Loucy (cell line): ENCODE data around the gene RHOU.
"Not testable (repeated sequence)": the region's sequence is repeated elsewhere in the genome, so short reads cannot be mapped to it uniquely, and the experiment has no call there.

Source experiments
- H2AFZ ChIP-seq: fragments of 200-600 bp; sonication (generic); 2 replicates; pipeline ENCODE4 v1.6.0; 2016; ENCODE audit warnings: antibody characterized with exemption, mild to moderate bottlenecking, low read length, moderate library complexity
- H3F3A ChIP-seq: fragments of 200-600 bp; 2 replicates; pipeline ENCODE4 v1.6.0; 2016; ENCODE audit warnings: antibody characterized with exemption, low read depth, mild to moderate bottlenecking
- H3K27me3 ChIP-seq: fragments of 200-600 bp; sonication (generic); 2 replicates; pipeline ENCODE4 v1.6.1; 2014; ENCODE audit warnings: low read length, mild to moderate bottlenecking; ENCODE audit not compliant: insufficient read depth, poor library complexity, severe bottlenecking
- H3K36me3 ChIP-seq: fragments of 200-600 bp; sonication (generic); 2 replicates; pipeline ENCODE4 v1.6.1; 2016; ENCODE audit warnings: low read length; ENCODE audit not compliant: insufficient read depth
- H3K4me1 ChIP-seq: fragments of 200-600 bp; sonication (generic); 2 replicates; pipeline ENCODE4 v1.5.1; 2014; ENCODE audit warnings: low read length, mild to moderate bottlenecking; ENCODE audit not compliant: insufficient read depth, poor library complexity, severe bottlenecking
- H3K4me2 ChIP-seq: fragments of 200-600 bp; sonication (generic); 2 replicates; pipeline ENCODE4 v1.6.0; 2014; ENCODE audit warnings: antibody characterized with exemption, low read length, low read depth, mild to moderate bottlenecking; ENCODE audit not compliant: poor library complexity, severe bottlenecking
- H3K4me3 ChIP-seq: fragments of 200-600 bp; sonication (generic); 2 replicates; pipeline ENCODE4 v1.5.1; 2014; ENCODE audit warnings: low read length, mild to moderate bottlenecking, mixed read lengths; ENCODE audit not compliant: poor library complexity, severe bottlenecking
- H3K79me2 ChIP-seq: fragments of 200-600 bp; sonication (generic); 2 replicates; pipeline ENCODE4 v1.6.1; 2014; ENCODE audit warnings: low read length; ENCODE audit not compliant: insufficient read depth
- H3K9ac ChIP-seq: fragments of 200-600 bp; sonication (generic); 2 replicates; pipeline ENCODE4 v1.6.0; 2014; ENCODE audit warnings: mild to moderate bottlenecking, low read depth, low read length, moderate library complexity; ENCODE audit not compliant: poor library complexity, severe bottlenecking
- H3K9me2 ChIP-seq: fragments of 200-600 bp; sonication (generic); replicated peaks from 2 replicates; pipeline ENCODE4 v1.6.1; 2016; ENCODE audit warnings: low read depth, low read length, mixed read lengths
- H3K9me3 ChIP-seq: fragments of 200-600 bp; sonication (generic); 2 replicates; pipeline ENCODE4 v1.6.1; 2014; ENCODE audit warnings: mild to moderate bottlenecking, antibody characterized with exemption, low read length, low read depth; ENCODE audit not compliant: insufficient read depth
- H4K20me1 ChIP-seq: fragments of 200-600 bp; sonication (generic); 2 replicates; pipeline ENCODE4 v1.6.0; 2014; ENCODE audit warnings: antibody characterized with exemption, low read length, mild to moderate bottlenecking; ENCODE audit not compliant: insufficient read depth, poor library complexity, severe bottlenecking
- EZH2phosphoT487 ChIP-seq: fragments of 200-600 bp; IDR thresholded peaks from 2 replicates; pipeline ENCODE4 v1.6.1; 2018; ENCODE audit warnings: antibody characterized with exemption, mild to moderate bottlenecking, moderate library complexity, borderline replicate concordance
- TF ChIP-seq, protein P1 (sequence below): fragments of 200-600 bp; sonication (generic); conservative IDR thresholded peaks from 2 replicates; pipeline ENCODE4 v1.5.1; 2014; ENCODE audit warnings: mild to moderate bottlenecking, antibody characterized with exemption, low read length

The RHOU gene

GRCh38 chr1:228691211-228691610 is 44.1 kb upstream of the RHOU start:
- Histone ChIP-seq H3K9me3 (no peaks in the 10 kb centered on the region), H3K9ac (no peak overlapping the region), H3K4me1 (no peaks in the 10 kb centered on the region), H3K4me3 (no peak overlapping the region), H3F3A (no peaks in the 10 kb centered on the region), H3K27me3 (no peaks in the 10 kb centered on the region), H3K9me2 (no peaks in the 10 kb centered on the region), H3K4me2 (no peak overlapping the region), H3K79me2 (no peaks in the 10 kb centered on the region), H3K36me3 (no peaks in the 10 kb centered on the region), H2AFZ (no peak overlapping the region), H4K20me1 (no peaks in the 10 kb centered on the region)
- TF ChIP-seq EZH2phosphoT487 = no peak
- TF ChIP-seq, protein P1, sequence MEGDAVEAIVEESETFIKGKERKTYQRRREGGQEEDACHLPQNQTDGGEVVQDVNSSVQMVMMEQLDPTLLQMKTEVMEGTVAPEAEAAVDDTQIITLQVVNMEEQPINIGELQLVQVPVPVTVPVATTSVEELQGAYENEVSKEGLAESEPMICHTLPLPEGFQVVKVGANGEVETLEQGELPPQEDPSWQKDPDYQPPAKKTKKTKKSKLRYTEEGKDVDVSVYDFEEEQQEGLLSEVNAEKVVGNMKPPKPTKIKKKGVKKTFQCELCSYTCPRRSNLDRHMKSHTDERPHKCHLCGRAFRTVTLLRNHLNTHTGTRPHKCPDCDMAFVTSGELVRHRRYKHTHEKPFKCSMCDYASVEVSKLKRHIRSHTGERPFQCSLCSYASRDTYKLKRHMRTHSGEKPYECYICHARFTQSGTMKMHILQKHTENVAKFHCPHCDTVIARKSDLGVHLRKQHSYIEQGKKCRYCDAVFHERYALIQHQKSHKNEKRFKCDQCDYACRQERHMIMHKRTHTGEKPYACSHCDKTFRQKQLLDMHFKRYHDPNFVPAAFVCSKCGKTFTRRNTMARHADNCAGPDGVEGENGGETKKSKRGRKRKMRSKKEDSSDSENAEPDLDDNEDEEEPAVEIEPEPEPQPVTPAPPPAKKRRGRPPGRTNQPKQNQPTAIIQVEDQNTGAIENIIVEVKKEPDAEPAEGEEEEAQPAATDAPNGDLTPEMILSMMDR = no peak

GRCh38 chr1:228691926-228692325 is 43.4 kb upstream of the RHOU start:
- Histone ChIP-seq H3K79me2 (no peaks in the 10 kb centered on the region), H3K36me3 (no peaks in the 10 kb centered on the region), H3F3A (no peaks in the 10 kb centered on the region), H3K4me1 (no peaks in the 10 kb centered on the region), H3K9ac (no peak overlapping the region), H3K9me3 (no peaks in the 10 kb centered on the region), H3K4me2 (no peak overlapping the region), H4K20me1 (no peaks in the 10 kb centered on the region), H3K4me3 (no peak overlapping the region), H3K27me3 (no peaks in the 10 kb centered on the region), H2AFZ (no peak overlapping the region), H3K9me2 (no peaks in the 10 kb centered on the region)
- TF ChIP-seq, protein P1 = peak; percentile 65
- TF ChIP-seq EZH2phosphoT487 = no peak

- not testable (repeated sequence) for H3K9me3 ChIP-seq, H3K4me3 ChIP-seq, H3F3A ChIP-seq, H3K27me3 ChIP-seq, H3K4me1 ChIP-seq, H3K4me2 ChIP-seq, H3K9ac ChIP-seq, H3K9me2 ChIP-seq, H3K79me2 ChIP-seq, H4K20me1 ChIP-seq, H2AFZ ChIP-seq, H3K36me3 ChIP-seq
These were observed 40.8 kb upstream of the RHOU start for GRCh38 chr1:228694447-228694846.
